Measurements from ENCODE around the gene ETV1.

- no peak for TF ChIP-seq CTCF (IDR thresholded peaks at IDR 0.05)
- TF ChIP-seq EP300 (IDR thresholded peaks at IDR 0.05), result no peak
- no peak for TF ChIP-seq POLR2A (IDR thresholded peaks at IDR 0.05)
Measured at GRCh38 chr7:13879143-13879542, 110.3 kb downstream of the ETV1 start.

All from upper lobe of left lung (tissue), 4 donors.